Measurements from ENCODE around the gene STX5.

DNA sequence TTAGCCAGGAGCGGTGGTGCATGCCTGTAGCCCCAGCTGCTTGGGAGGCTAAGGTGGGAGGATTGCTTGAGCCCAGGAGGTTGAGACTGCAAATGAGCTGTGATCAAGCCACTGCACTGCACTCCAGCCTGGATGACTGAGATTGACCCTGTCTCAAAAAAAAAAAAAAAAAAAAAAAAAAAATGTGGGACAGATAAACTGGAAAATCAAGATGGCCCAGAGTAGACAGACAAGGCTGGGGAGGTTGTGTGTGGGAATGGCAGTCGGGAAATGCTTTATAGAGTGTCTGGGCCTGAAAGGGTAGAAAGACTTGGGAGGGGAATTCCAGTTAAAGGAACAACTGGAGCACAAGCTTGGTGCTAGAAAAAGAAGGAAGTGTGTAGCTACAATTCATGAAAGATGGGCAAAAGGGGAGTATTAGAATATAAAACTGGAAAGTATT, 25.7 kb upstream of the STX5 start:
- TF ChIP-seq, protein P1, sequence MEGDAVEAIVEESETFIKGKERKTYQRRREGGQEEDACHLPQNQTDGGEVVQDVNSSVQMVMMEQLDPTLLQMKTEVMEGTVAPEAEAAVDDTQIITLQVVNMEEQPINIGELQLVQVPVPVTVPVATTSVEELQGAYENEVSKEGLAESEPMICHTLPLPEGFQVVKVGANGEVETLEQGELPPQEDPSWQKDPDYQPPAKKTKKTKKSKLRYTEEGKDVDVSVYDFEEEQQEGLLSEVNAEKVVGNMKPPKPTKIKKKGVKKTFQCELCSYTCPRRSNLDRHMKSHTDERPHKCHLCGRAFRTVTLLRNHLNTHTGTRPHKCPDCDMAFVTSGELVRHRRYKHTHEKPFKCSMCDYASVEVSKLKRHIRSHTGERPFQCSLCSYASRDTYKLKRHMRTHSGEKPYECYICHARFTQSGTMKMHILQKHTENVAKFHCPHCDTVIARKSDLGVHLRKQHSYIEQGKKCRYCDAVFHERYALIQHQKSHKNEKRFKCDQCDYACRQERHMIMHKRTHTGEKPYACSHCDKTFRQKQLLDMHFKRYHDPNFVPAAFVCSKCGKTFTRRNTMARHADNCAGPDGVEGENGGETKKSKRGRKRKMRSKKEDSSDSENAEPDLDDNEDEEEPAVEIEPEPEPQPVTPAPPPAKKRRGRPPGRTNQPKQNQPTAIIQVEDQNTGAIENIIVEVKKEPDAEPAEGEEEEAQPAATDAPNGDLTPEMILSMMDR (IDR thresholded peaks at IDR 0.05 in 4 of 5, conservative IDR thresholded peaks at IDR 0.05 in 1 of 5) = no peak
- no peak for TF ChIP-seq POLR2A (IDR thresholded peaks at IDR 0.05)
